AML-193 (cell line): ENCODE measurements around the gene SRSF7.
"Not testable (repeated sequence)": the region's sequence is repeated elsewhere in the genome, so short reads cannot be mapped to it uniquely, and the experiment has no call there.

Source experiments
- DNase-seq, 2 experiments: peaks; one replicate each; lab custom pipeline; 2025; lab: John Stamatoyannopoulos, UW

The SRSF7 gene

GRCh38 chr2:38754049-38754448, 2.9 kb upstream of the SRSF7 start:
- no peak for DNase-seq

- DNase-seq = no peak
These were observed 642 bp upstream of the SRSF7 start for GRCh38 chr2:38751596-38752410.

- DNase-seq = peak in 1 of 2 experiments; percentile 14
These were observed 910 bp downstream of the SRSF7 start for GRCh38 chr2:38750011-38750890.

GRCh38 chr2:38748943-38749804, 2.0 kb downstream of the SRSF7 start:
- DNase-seq = peak in 1 of 2 experiments; percentile 18

- DNase-seq = no peak
These were observed 2.8 kb downstream of the SRSF7 start for GRCh38 chr2:38748391-38748790.

- no peak for DNase-seq
These were observed 3.3 kb downstream of the SRSF7 start for GRCh38 chr2:38747819-38748218.

- no peak for DNase-seq
These were observed 4.1 kb downstream of the SRSF7 start for GRCh38 chr2:38747007-38747424.

- no peak for DNase-seq
These were observed 5.9 kb downstream of the SRSF7 start for GRCh38 chr2:38745267-38745666.

GRCh38 chr2:38744399-38744780, 6.8 kb downstream of the SRSF7 start:
- DNase-seq = no peak

- DNase-seq = no peak
These were observed 7.3 kb downstream of the SRSF7 start for GRCh38 chr2:38743672-38744398.

- no peak for DNase-seq
These were observed 8.2 kb downstream of the SRSF7 start for GRCh38 chr2:38742797-38743559.

GRCh38 chr2:38740851-38741731, 10.1 kb downstream of the SRSF7 start:
- peak; percentile 73 to 80 for DNase-seq

GRCh38 chr2:38739524-38739923, 11.6 kb downstream of the SRSF7 start:
- DNase-seq = no peak

- no peak for DNase-seq
These were observed 13.2 kb downstream of the SRSF7 start for GRCh38 chr2:38737925-38738324.

- DNase-seq = not testable (repeated sequence)
These were observed 14.0 kb downstream of the SRSF7 start for GRCh38 chr2:38737000-38737698.

- no peak for DNase-seq
These were observed 15.2 kb downstream of the SRSF7 start for GRCh38 chr2:38735999-38736320.

- DNase-seq = no peak
These were observed 16.7 kb downstream of the SRSF7 start for GRCh38 chr2:38734299-38735058.

GRCh38 chr2:38733300-38733971, 17.7 kb downstream of the SRSF7 start:
- no peak for DNase-seq
